ENCODE results near the gene FAM193B. TPM values are rescaled to one million over a fixed set of nuclear protein-coding genes. Genes with fewer than 3 reads are reported as not detected.

FAM193B gene
- total and polyA plus RNA-seq, 4 donors = 49.0 to 139 (median 81.4) TPM

DNA sequence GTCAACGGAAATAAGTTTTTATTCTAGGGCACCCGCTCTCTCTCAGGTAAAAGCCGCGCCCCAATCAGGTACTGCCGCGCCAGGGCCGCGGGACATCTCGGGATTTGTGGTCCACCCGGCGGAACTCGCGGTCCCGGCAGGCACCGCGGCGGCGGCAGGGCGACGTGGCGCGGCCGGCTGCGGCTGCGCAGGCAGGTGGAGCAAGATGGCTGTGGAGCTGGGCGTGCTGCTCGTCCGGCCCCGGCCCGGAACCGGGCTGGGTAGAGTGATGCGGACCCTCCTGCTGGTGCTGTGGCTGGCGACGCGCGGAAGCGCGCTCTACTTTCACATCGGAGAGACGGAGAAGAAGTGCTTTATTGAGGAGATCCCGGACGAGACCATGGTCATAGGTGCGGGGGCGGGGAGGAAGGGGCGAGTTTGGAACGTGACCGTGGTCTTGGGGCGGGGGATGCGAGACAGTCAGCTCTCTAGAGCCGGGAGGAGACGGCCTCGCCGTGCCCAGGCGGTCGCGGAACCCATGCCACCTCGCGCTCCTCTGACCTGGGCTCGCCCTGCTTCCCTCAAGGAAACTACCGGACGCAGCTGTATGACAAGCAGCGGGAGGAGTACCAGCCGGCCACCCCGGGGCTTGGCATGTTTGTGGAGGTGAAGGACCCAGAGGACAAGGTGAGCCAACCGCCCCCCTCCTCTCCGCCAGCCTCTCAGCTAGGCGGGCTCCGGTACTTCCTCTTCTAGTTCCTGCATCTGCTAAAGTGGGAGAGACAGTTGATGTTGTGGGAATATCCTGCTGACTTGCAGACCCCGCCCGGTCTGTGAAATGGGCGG, 37.9 kb upstream of the FAM193B start, which contains the start of gene TMED9:
Gene TMED9 (plus strand): TSS at position 194 of the 825 bp plus-strand sequence. CDS start 12 bp downstream, at position 206.
- Histone ChIP-seq H3K9ac (ENCODE audit: insufficient read depth in 1 of 2, low read length in 2 of 2) (peak within 1 kb of the TSS; percentile 52 to 61), H3K9me3 (ENCODE audit: control insufficient read depth in 4 of 4, insufficient read depth in 3 of 4, low read length in 3 of 4) (no peaks in the 10 kb centered on the region), H3K4me3 (peak within 1 kb of the TSS; percentile 66), H3K36me3 (ENCODE audit: control insufficient read depth in 4 of 4, insufficient read depth in 4 of 4, low read length in 4 of 4) (peaks cover 3 to 32% (median 20%) of the 10 kb centered on the region in 4 donors), H3K27me3 (ENCODE audit: control insufficient read depth in 3 of 3, insufficient read depth in 3 of 3, low read length in 2 of 3) (peaks cover 0 to 12% (median 6%) of the 10 kb centered on the region in 3 donors), H3K4me1 (ENCODE audit: control insufficient read depth in 5 of 5, insufficient read depth in 5 of 5, low read length in 5 of 5) (peaks cover 0 to 10% (median 0%) of the 10 kb centered on the region in 5 donors), H3K27ac (ENCODE audit: low read depth in 1 of 2, low read length in 1 of 2) (peak within 1 kb of the TSS; percentile 74 to 90)
- 0% methylated on average over 69 to 71 of the region's 71 CpGs for WGBS, 2 donors
- peak; percentile 78 to 87 (median 86) for DNase-seq
- peak; percentile 95 for ATAC-seq (ENCODE audit: insufficient read depth, low FRiP score)
- peak; percentile 18 for TF ChIP-seq CTCF (IDR thresholded peaks at IDR 0.05; ENCODE audit: control extremely low read depth, extremely low read depth)

DNA sequence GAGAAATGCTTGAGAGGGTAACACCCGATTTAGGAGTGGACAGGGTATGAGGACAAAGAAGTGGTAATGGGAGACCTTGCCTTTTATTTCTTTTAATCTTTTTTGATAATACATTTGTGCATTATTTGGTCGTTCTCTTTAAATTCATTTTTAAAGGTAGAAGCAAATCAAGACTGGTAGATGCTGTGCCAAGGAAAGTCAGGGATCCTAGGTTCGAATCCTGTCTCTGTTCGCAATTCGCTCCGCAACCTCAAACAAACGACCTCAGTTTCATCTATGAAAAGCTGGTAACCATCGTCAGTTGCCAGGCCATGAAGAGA, 37.3 kb upstream of the FAM193B start:
- 15 to 17% methylated on average over 8 of the region's 8 CpGs for WGBS, 2 donors
- no peak for DNase-seq
- peaks cover 0 to 10% (median 0%) of the 10 kb centered on the region in 5 donors for H3K4me1 ChIP-seq (ENCODE audit: control insufficient read depth in 5 of 5, insufficient read depth in 5 of 5, low read length in 5 of 5)
- H3K27me3 ChIP-seq (ENCODE audit: control insufficient read depth in 3 of 3, insufficient read depth in 3 of 3, low read length in 2 of 3) = peaks cover 0 to 12% (median 6%) of the 10 kb centered on the region in 3 donors
- peak overlapping the region; percentile 3 for H3K4me3 ChIP-seq
- no peak for TF ChIP-seq CTCF (IDR thresholded peaks at IDR 0.05; ENCODE audit: control extremely low read depth, extremely low read depth)
- no peak for ATAC-seq (ENCODE audit: insufficient read depth, low FRiP score)
- peaks cover 3 to 32% (median 20%) of the 10 kb centered on the region in 4 donors for H3K36me3 ChIP-seq (ENCODE audit: control insufficient read depth in 4 of 4, insufficient read depth in 4 of 4, low read length in 4 of 4)
- no peaks in the 10 kb centered on the region for H3K9me3 ChIP-seq (ENCODE audit: control insufficient read depth in 4 of 4, insufficient read depth in 3 of 4, low read length in 3 of 4)
- no peak overlapping the region for H3K27ac ChIP-seq (ENCODE audit: low read depth in 1 of 2, low read length in 1 of 2)
- H3K9ac ChIP-seq (ENCODE audit: insufficient read depth in 1 of 2, low read length in 2 of 2) = peak overlapping the region; percentile 43 to 52

- WGBS, 2 donors = 74 to 80% methylated on average over 1 of the region's 1 CpG
- Histone ChIP-seq H3K27me3 (ENCODE audit: control insufficient read depth in 3 of 3, insufficient read depth in 3 of 3, low read length in 2 of 3) (peaks cover 0 to 12% (median 6%) of the 10 kb centered on the region in 3 donors), H3K27ac (ENCODE audit: low read depth in 1 of 2, low read length in 1 of 2) (no peak overlapping the region), H3K36me3 (ENCODE audit: control insufficient read depth in 4 of 4, insufficient read depth in 4 of 4, low read length in 4 of 4) (peaks cover 3 to 20% (median 17%) of the 10 kb centered on the region in 4 donors), H3K9ac (ENCODE audit: insufficient read depth in 1 of 2, low read length in 2 of 2) (no peak overlapping the region), H3K4me1 (ENCODE audit: control insufficient read depth in 5 of 5, insufficient read depth in 5 of 5, low read length in 5 of 5) (peaks cover 0 to 10% (median 0%) of the 10 kb centered on the region in 5 donors), H3K4me3 (no peak overlapping the region), H3K9me3 (ENCODE audit: control insufficient read depth in 4 of 4, insufficient read depth in 3 of 4, low read length in 3 of 4) (no peaks in the 10 kb centered on the region)
- TF ChIP-seq CTCF (IDR thresholded peaks at IDR 0.05; ENCODE audit: control extremely low read depth, extremely low read depth) = no peak
- ATAC-seq (ENCODE audit: insufficient read depth, low FRiP score) = no peak
- DNase-seq = no peak
Measured at GRCh38 chr5:177590406-177590805, 36.0 kb upstream of the FAM193B start.

Data from lung (tissue), 12 donors.